Neuronal stem cell (in vitro differentiated cells): ENCODE results near the gene USP54. TPM values are rescaled to one million over a fixed set of nuclear protein-coding genes. Genes with fewer than 3 reads are reported as not detected.

Experiments used
- DNase-seq: peaks from one replicate; pipeline ENCODE4 v3.0.0-alpha.2; 2013; ENCODE audit warnings: low spot score
- H2AFZ ChIP-seq: one replicate; pipeline ENCODE4 v1.6.1; 2013; ENCODE audit warnings: mild to moderate bottlenecking, low read length, inconsistent platforms
- H2AK5ac ChIP-seq: 2 replicates; pipeline ENCODE4 v1.6.1; 2013; ENCODE audit warnings: low read depth, mild to moderate bottlenecking, inconsistent platforms, low read length, moderate library complexity, mixed read lengths
- H2BK120ac ChIP-seq: 2 replicates; pipeline ENCODE4 v1.6.1; 2013; ENCODE audit warnings: low read depth, mild to moderate bottlenecking, inconsistent platforms, low read length, moderate library complexity, mixed read lengths
- H2BK12ac ChIP-seq: one replicate; pipeline ENCODE4 v1.6.1; 2013; ENCODE audit warnings: low read length, inconsistent platforms
- H2BK15ac ChIP-seq: 2 replicates; pipeline ENCODE4 v1.6.1; 2013; ENCODE audit warnings: mild to moderate bottlenecking, low read length, inconsistent platforms, mixed read lengths
- H2BK5ac ChIP-seq: one replicate; pipeline ENCODE4 v1.6.1; 2013; ENCODE audit warnings: inconsistent platforms, mild to moderate bottlenecking, low read length, moderate library complexity
- H3K14ac ChIP-seq: one replicate; pipeline ENCODE4 v1.6.1; 2013; ENCODE audit warnings: low read length, inconsistent platforms
- H3K18ac ChIP-seq: 2 replicates; pipeline ENCODE4 v1.6.1; 2013; ENCODE audit warnings: low read length, inconsistent platforms
- H3K23ac ChIP-seq: 2 replicates; pipeline ENCODE4 v1.6.1; 2013; ENCODE audit warnings: low read depth, mild to moderate bottlenecking, mixed read lengths, low read length, inconsistent platforms; ENCODE audit not compliant: poor library complexity
- H3K27ac ChIP-seq: replicated peaks from 3 replicates; pipeline ENCODE4 v1.5.1; 2013; ENCODE audit warnings: low read length, inconsistent platforms
- H3K27me3 ChIP-seq, 3 experiments: 2 replicates each; pipeline ENCODE4 v1.6.1; 2013; ENCODE audit warnings: low read length in 3 of 3, mild to moderate bottlenecking in 2 of 3, inconsistent platforms in 1 of 3, low read depth in 1 of 3, mixed read lengths in 1 of 3, moderate library complexity in 1 of 3; ENCODE audit not compliant: control insufficient read depth in 3 of 3, insufficient read depth in 3 of 3
- H3K36me3 ChIP-seq, 2 donors: replicated peaks in 1 of 2; 2 replicates each; pipeline ENCODE4 v1.6.1; 2013; ENCODE audit warnings: low read length in 2 of 2; ENCODE audit not compliant: control insufficient read depth in 2 of 2, insufficient read depth in 2 of 2
- H3K4ac ChIP-seq: 2 replicates; pipeline ENCODE4 v1.6.1; 2013; ENCODE audit warnings: inconsistent platforms, mild to moderate bottlenecking, low read length, moderate library complexity
- H3K4me1 ChIP-seq, 2 donors: 1 replicate in 1 of 2; 2 replicates in 1 of 2; pipeline ENCODE4 v1.6.1; 2013; ENCODE audit warnings: low read length in 2 of 2, low read depth in 1 of 2; ENCODE audit not compliant: control insufficient read depth in 2 of 2, insufficient read depth in 1 of 2
- H3K4me2 ChIP-seq: one replicate; pipeline ENCODE4 v1.6.1; 2013; ENCODE audit warnings: mild to moderate bottlenecking, low read length, inconsistent platforms; ENCODE audit not compliant: insufficient read depth, poor library complexity, severe bottlenecking
- H3K4me3 ChIP-seq, 2 donors: 2 replicates each; pipeline ENCODE4 v1.5.1; 2013; ENCODE audit warnings: low read length in 2 of 2, mild to moderate bottlenecking in 2 of 2, inconsistent platforms in 1 of 2, moderate library complexity in 1 of 2
- H3K79me1 ChIP-seq: one replicate; pipeline ENCODE4 v1.6.1; 2013; ENCODE audit warnings: low read depth, mild to moderate bottlenecking, inconsistent platforms, low read length, moderate library complexity
- H3K9ac ChIP-seq: one replicate; pipeline ENCODE4 v1.6.1; 2013; ENCODE audit warnings: mild to moderate bottlenecking, low read depth, low read length, inconsistent platforms; ENCODE audit not compliant: poor library complexity
- H3K9me3 ChIP-seq, 2 donors: replicated peaks in 1 of 2; 2 replicates each; pipeline versions ENCODE3 to v1.6.1; 2013; ENCODE audit warnings: low read length in 2 of 2, mild to moderate bottlenecking in 2 of 2, inconsistent platforms in 1 of 2, low read depth in 1 of 2, mixed read lengths in 1 of 2, moderate library complexity in 1 of 2; ENCODE audit not compliant: control insufficient read depth in 2 of 2, insufficient read depth in 1 of 2
- H4K8ac ChIP-seq: one replicate; pipeline ENCODE4 v1.6.1; 2013; ENCODE audit warnings: low read depth, mild to moderate bottlenecking, inconsistent platforms, low read length, moderate library complexity
- H4K91ac ChIP-seq: one replicate; pipeline ENCODE4 v1.6.1; 2013; ENCODE audit warnings: low read length, low read depth, mild to moderate bottlenecking, inconsistent platforms; ENCODE audit not compliant: poor library complexity
- WGBS, 2 donors: extraction: QIAGEN DNeasy Blood & Tissue Kit; methylation state at CpG; one replicate each; pipeline ENCODE4 v1.1.7; 2013; ENCODE audit warnings: missing lambda C conversion rate in 2 of 2, mixed read lengths in 1 of 2; ENCODE audit not compliant: insufficient read length in 2 of 2, insufficient replicate concordance in 1 of 2; ENCODE audit errors: extremely low coverage in 2 of 2; 5-methylcytosine and 5-hydroxymethylcytosine counted together
- small RNA-seq: library from polyadenylated mRNA; stranded (forward); fragments of <200 nt; extraction: miRNeasy Mini kit (QIAGEN cat#:217004); gene quantifications from one replicate; pipeline ENCODE3, GENCODE V24; 2013; ENCODE audit not compliant: insufficient read depth

The USP54 gene

GRCh38 chr10:73456187-73456890 lies 134.8 kb downstream of the USP54 start:
- no CpG with 5 or more reads among the region's 2 CpGs for WGBS, 2 donors
- no peaks in the 10 kb centered on the region for H3K9me3 ChIP-seq
- H3K36me3 ChIP-seq: peaks cover 0 to 56% of the 10 kb centered on the region in 2 donors
- no peak overlapping the region for H3K4me3 ChIP-seq
- no peak overlapping the region for H3K18ac ChIP-seq
- no peak overlapping the region for H3K23ac ChIP-seq
- no peak overlapping the region for H3K14ac ChIP-seq
- no peak for DNase-seq
- no peak overlapping the region for H2BK120ac ChIP-seq
- no peak overlapping the region for H3K4ac ChIP-seq
- H4K91ac ChIP-seq: no peak overlapping the region
- no peaks in the 10 kb centered on the region for H3K4me1 ChIP-seq
- no peak overlapping the region for H2BK15ac ChIP-seq
- H2BK5ac ChIP-seq: no peak overlapping the region
- H2AK5ac ChIP-seq: no peak overlapping the region
- no peak overlapping the region for H3K4me2 ChIP-seq
- no peaks in the 10 kb centered on the region for H3K27me3 ChIP-seq
- H4K8ac ChIP-seq: no peak overlapping the region
- H2BK12ac ChIP-seq: no peak overlapping the region
- no peak overlapping the region for H3K9ac ChIP-seq
- H2AFZ ChIP-seq: no peak overlapping the region
- H3K79me1 ChIP-seq: no peaks in the 10 kb centered on the region
- H3K27ac ChIP-seq: no peak overlapping the region

- Histone ChIP-seq H2BK120ac (no peak overlapping the region), H4K8ac (no peak overlapping the region), H2AFZ (no peak overlapping the region), H3K4me2 (no peak overlapping the region), H3K14ac (no peak overlapping the region), H3K27me3 (no peaks in the 10 kb centered on the region), H3K4ac (no peak overlapping the region), H3K23ac (no peak overlapping the region), H3K79me1 (no peaks in the 10 kb centered on the region), H3K4me1 (no peaks in the 10 kb centered on the region), H2AK5ac (no peak overlapping the region), H3K27ac (no peak overlapping the region), H2BK5ac (no peak overlapping the region), H3K9me3 (no peaks in the 10 kb centered on the region), H3K4me3 (no peak overlapping the region), H4K91ac (no peak overlapping the region), H3K9ac (no peak overlapping the region), H3K36me3 (peaks cover 1 to 52% of the 10 kb centered on the region in 2 donors), H2BK12ac (no peak overlapping the region), H2BK15ac (no peak overlapping the region), H3K18ac (no peak overlapping the region)
- no CpG with 5 or more reads among the region's 1 CpG for WGBS, 2 donors
- no peak for DNase-seq
Observed at GRCh38 chr10:73449113-73449512, 142.0 kb downstream of the USP54 start.

GRCh38 chr10:73448384-73448783 lies 142.8 kb downstream of the USP54 start:
- no peak overlapping the region for H3K14ac ChIP-seq
- H3K4me2 ChIP-seq: no peak overlapping the region
- H4K91ac ChIP-seq: no peak overlapping the region
- WGBS, 2 donors: no CpG with 5 or more reads among the region's 1 CpG
- DNase-seq: no peak
- H3K18ac ChIP-seq: no peak overlapping the region
- H2BK5ac ChIP-seq: no peak overlapping the region
- no peak overlapping the region for H4K8ac ChIP-seq
- no peak overlapping the region for H2AFZ ChIP-seq
- no peak overlapping the region for H2BK120ac ChIP-seq
- no peak overlapping the region for H3K4me3 ChIP-seq
- no peaks in the 10 kb centered on the region for H3K4me1 ChIP-seq
- H3K36me3 ChIP-seq: peaks cover 1 to 51% of the 10 kb centered on the region in 2 donors
- H2AK5ac ChIP-seq: no peak overlapping the region
- no peak overlapping the region for H3K27ac ChIP-seq
- H2BK15ac ChIP-seq: no peak overlapping the region
- no peaks in the 10 kb centered on the region for H3K79me1 ChIP-seq
- H3K23ac ChIP-seq: no peak overlapping the region
- no peak overlapping the region for H3K9ac ChIP-seq
- H3K9me3 ChIP-seq: no peaks in the 10 kb centered on the region
- no peak overlapping the region for H2BK12ac ChIP-seq
- H3K4ac ChIP-seq: no peak overlapping the region
- no peaks in the 10 kb centered on the region for H3K27me3 ChIP-seq

Small RNA genes within 50 kb of the gene (small RNA-seq; reads per million reads assigned to genes)
- not detected for gene RNU6-883P
